Ishikawa (cell line): ENCODE results near the gene PBX1.

Source experiments
- CEBPB ChIP-seq: IDR thresholded peaks from 2 replicates; pipeline ENCODE4 v1.6.1; 2012
- CREB1 ChIP-seq: IDR thresholded peaks from 2 replicates; pipeline ENCODE4 v1.6.1; 2012; ENCODE audit warnings: low read depth
- EGR1 ChIP-seq: IDR thresholded peaks from 2 replicates; pipeline ENCODE4 v1.6.1; 2012
- EP300 ChIP-seq: IDR thresholded peaks from 2 replicates; pipeline ENCODE4 v1.6.1; 2012; ENCODE audit warnings: borderline replicate concordance
- FOXM1 ChIP-seq: IDR thresholded peaks from 2 replicates; pipeline ENCODE4 v1.6.1; 2012; ENCODE audit warnings: low read depth, borderline replicate concordance
- NFIC ChIP-seq: IDR thresholded peaks from 2 replicates; pipeline ENCODE4 v1.6.1; 2012
- RAD21 ChIP-seq: IDR thresholded peaks from 2 replicates; pipeline ENCODE4 v1.6.1; 2012; ENCODE audit warnings: low read depth
- TAF1 ChIP-seq: IDR thresholded peaks from 2 replicates; pipeline ENCODE4 v1.6.1; 2012; ENCODE audit warnings: low read depth, mild to moderate bottlenecking
- TCF12 ChIP-seq: IDR thresholded peaks from 2 replicates; pipeline ENCODE4 v1.6.1; 2012; ENCODE audit warnings: low read depth
- TEAD4 ChIP-seq: IDR thresholded peaks from 2 replicates; pipeline ENCODE4 v1.6.1; 2012
- USF1 ChIP-seq: IDR thresholded peaks from 2 replicates; pipeline ENCODE4 v1.6.1; 2012
- YY1 ChIP-seq: IDR thresholded peaks from 2 replicates; pipeline ENCODE4 v1.6.1; 2012; ENCODE audit warnings: low read depth
- ZBTB7A ChIP-seq: IDR thresholded peaks from 2 replicates; pipeline ENCODE4 v1.6.1; 2012; ENCODE audit warnings: low read depth
- TF ChIP-seq, protein P1 (sequence below): IDR thresholded peaks from 2 replicates; pipeline ENCODE4 v1.6.1; 2012
- TF ChIP-seq, protein P2 (sequence below): IDR thresholded peaks from 2 replicates; pipeline ENCODE4 v1.6.1; 2012; ENCODE audit warnings: low read depth, mild to moderate bottlenecking

PBX1 gene

GRCh38 chr1:164558461-164559341 is at the start of gene PBX1:
Gene PBX1, plus strand, starts transcription at chr1:164559184.
- no peak for TF ChIP-seq CREB1
- no peak for TF ChIP-seq USF1
- TF ChIP-seq, protein P1, sequence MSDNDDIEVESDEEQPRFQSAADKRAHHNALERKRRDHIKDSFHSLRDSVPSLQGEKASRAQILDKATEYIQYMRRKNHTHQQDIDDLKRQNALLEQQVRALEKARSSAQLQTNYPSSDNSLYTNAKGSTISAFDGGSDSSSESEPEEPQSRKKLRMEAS: no peak
- no peak for TF ChIP-seq NFIC
- no peak for TF ChIP-seq TCF12
- TF ChIP-seq FOXM1: no peak
- no peak for TF ChIP-seq TEAD4
- TF ChIP-seq, protein P2, sequence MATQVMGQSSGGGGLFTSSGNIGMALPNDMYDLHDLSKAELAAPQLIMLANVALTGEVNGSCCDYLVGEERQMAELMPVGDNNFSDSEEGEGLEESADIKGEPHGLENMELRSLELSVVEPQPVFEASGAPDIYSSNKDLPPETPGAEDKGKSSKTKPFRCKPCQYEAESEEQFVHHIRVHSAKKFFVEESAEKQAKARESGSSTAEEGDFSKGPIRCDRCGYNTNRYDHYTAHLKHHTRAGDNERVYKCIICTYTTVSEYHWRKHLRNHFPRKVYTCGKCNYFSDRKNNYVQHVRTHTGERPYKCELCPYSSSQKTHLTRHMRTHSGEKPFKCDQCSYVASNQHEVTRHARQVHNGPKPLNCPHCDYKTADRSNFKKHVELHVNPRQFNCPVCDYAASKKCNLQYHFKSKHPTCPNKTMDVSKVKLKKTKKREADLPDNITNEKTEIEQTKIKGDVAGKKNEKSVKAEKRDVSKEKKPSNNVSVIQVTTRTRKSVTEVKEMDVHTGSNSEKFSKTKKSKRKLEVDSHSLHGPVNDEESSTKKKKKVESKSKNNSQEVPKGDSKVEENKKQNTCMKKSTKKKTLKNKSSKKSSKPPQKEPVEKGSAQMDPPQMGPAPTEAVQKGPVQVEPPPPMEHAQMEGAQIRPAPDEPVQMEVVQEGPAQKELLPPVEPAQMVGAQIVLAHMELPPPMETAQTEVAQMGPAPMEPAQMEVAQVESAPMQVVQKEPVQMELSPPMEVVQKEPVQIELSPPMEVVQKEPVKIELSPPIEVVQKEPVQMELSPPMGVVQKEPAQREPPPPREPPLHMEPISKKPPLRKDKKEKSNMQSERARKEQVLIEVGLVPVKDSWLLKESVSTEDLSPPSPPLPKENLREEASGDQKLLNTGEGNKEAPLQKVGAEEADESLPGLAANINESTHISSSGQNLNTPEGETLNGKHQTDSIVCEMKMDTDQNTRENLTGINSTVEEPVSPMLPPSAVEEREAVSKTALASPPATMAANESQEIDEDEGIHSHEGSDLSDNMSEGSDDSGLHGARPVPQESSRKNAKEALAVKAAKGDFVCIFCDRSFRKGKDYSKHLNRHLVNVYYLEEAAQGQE: no peak
- no peak for TF ChIP-seq EGR1
- TF ChIP-seq YY1: no peak
- TF ChIP-seq TAF1: no peak
- TF ChIP-seq RAD21: no peak
- TF ChIP-seq ZBTB7A: no peak; the same call in 1 of the 2 replicates
- TF ChIP-seq EP300: no peak
- no peak for TF ChIP-seq CEBPB

- TF ChIP-seq TCF12 (no peak), RAD21 (peak; percentile 48; the same call in 1 of the 2 replicates), EGR1 (no peak)
These were observed 48.5 kb upstream of the PBX1 start for GRCh38 chr1:164510435-164510834.

DNA sequence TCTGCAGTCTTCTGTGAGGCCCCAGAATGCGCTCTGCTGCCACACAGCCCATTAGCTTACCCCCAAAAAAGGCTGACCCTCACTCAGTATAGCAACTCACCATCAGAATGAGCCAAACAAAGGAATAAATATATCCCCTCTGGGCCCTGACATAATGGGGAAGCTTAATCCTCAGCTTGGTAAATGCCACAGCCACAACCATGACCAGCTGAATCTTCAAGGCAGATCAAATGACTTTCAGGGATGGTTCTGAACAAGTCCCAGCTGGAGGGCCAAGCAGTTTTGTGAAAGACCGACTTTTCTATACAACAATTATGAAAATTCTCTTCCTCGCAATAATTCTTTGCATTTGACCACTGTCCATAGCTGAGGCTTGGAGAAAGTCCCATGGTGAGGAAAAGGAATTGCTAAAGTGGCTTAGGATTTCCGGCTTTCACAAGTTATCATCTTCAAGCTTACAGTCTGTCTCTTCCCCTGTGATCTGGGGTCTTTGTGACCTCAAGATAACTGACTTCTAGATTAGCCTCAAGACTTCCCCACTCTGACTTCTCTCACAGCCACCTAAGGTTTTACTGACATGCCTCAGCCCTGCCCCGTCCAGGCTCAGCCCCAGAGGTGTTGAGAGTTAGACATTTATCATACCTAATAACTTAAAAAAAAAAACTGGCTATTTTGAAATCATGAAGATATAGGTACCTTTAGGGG is 47.8 kb upstream of the PBX1 start:
- TF ChIP-seq RAD21 (no peak), USF1 (no peak), TAF1 (no peak), CREB1 (no peak), TEAD4 (no peak), EGR1 (no peak), TCF12 (no peak), FOXM1 (no peak), ZBTB7A (no peak), NFIC (no peak), YY1 (no peak), EP300 (no peak), CEBPB (no peak)
- TF ChIP-seq, protein P1: no peak
- TF ChIP-seq, protein P2: no peak

GRCh38 chr1:164515231-164515630 is 43.8 kb upstream of the PBX1 start:
- TF ChIP-seq TCF12 (no peak), CEBPB (no peak), YY1 (no peak)

GRCh38 chr1:164515711-164516331 is 43.2 kb upstream of the PBX1 start:
- TF ChIP-seq EGR1: no peak
- no peak for TF ChIP-seq TAF1
- no peak for TF ChIP-seq NFIC
- no peak for TF ChIP-seq CREB1
- TF ChIP-seq, protein P2: no peak
- no peak for TF ChIP-seq EP300
- no peak for TF ChIP-seq YY1
- TF ChIP-seq CEBPB: no peak
- no peak for TF ChIP-seq FOXM1
- no peak for TF ChIP-seq TCF12
- no peak for TF ChIP-seq ZBTB7A
